Skeletal muscle satellite cell (primary cell): ENCODE results near the gene PROKR1. TPM values are rescaled to one million over a fixed set of nuclear protein-coding genes. Genes with fewer than 3 reads are reported as not detected.
A peak's percentile ranks its signal among the peaks of the same experiment; 100 is the strongest.
"Not testable (repeated sequence)": the region's sequence is repeated elsewhere in the genome, so short reads cannot be mapped to it uniquely, and the experiment has no call there.

Experiments
- H3K27me3 ChIP-seq: 2 replicates; pipeline ENCODE4 v1.7.0; 2013; ENCODE audit warnings: low read length; ENCODE audit not compliant: control insufficient read depth, insufficient read depth
- H3K36me3 ChIP-seq: 2 replicates; pipeline ENCODE4 v1.7.0; 2013; ENCODE audit warnings: mild to moderate bottlenecking, control low read depth, low read length; ENCODE audit not compliant: insufficient read depth
- H3K4me1 ChIP-seq: 2 replicates; pipeline ENCODE4 v1.7.0; 2013; ENCODE audit warnings: low read length; ENCODE audit not compliant: control insufficient read depth, insufficient read depth
- H3K4me2 ChIP-seq: 2 replicates; pipeline ENCODE4 v1.7.0; 2013; ENCODE audit warnings: mild to moderate bottlenecking, low read length
- H3K4me3 ChIP-seq: 2 replicates; pipeline ENCODE4 v1.7.0; 2013; ENCODE audit warnings: low read length
- H3K9ac ChIP-seq: 2 replicates; pipeline ENCODE4 v1.7.0; 2013; ENCODE audit warnings: mild to moderate bottlenecking, low read depth, low read length, moderate library complexity
- H3K9me3 ChIP-seq: replicated peaks from 2 replicates; pipeline ENCODE4 v1.7.0; 2013; ENCODE audit warnings: mild to moderate bottlenecking, control low read depth, low read length
- total RNA-seq: library from RNA; depleted of rRNA; stranded (reverse); fragments of >200 nt; gene quantifications from 2 replicates; pipeline ENCODE4 v1.2.3, GENCODE V29; 2012; rRNA removed

Gene PROKR1
- not detected in 2 replicates for total RNA-seq

DNA sequence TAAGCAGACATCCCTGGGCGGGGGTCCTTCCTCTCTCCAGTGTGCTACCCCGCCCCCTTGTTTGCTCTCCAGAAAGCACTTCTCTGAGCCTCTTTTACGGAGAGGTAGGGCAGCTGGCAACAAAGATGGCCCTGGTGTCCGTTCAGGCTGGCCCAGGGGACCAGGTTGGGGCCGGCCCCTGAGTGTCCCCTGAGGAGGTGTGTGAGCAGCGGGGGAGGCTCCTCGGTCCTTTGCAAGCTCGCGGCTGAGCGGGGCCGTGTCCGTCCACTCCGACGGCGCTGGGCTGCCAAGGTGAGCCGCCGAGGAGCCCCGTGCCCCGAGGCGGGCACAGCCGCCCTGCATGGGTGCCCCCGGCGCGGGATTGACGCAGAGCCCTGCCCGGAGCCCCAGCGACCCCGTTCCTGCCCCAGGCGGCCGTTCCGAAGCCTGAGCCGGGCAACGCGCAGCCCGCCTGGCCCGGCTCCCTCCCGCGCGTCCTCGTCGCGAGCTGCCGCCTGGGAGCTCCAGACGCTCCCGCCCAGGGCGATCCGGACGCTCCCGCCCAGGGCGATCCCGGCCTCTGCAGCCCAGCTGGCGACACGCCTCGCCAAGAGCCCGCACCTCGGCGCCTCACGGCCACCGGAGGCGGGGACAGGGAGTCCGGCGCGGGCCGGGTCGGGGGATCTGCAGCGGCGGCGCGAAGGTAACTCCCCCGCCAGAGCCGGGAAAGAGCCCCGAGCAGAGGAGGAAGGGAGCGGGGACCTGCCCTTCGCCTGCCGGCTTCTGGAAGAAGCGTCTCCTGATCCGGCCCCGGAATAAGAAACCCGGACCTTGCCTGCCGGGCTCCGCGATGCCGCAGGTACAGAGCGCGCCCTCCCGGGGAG lies at the start of gene PROKR1:
TSS of gene PROKR1 (plus strand) at position 569 of the 863 bp plus-strand sequence. CDS start 2,243 bp downstream, outside the sequence.
- peak within 1 kb of the TSS; percentile 92 for H3K4me2 ChIP-seq
- no peak within 1 kb of the TSS for H3K9ac ChIP-seq
- H3K9me3 ChIP-seq, result no peaks in the 10 kb centered on the region
- H3K27me3 ChIP-seq, result peaks cover 90% of the 10 kb centered on the region
- H3K36me3 ChIP-seq, result no peaks in the 10 kb centered on the region
- H3K4me1 ChIP-seq, result peaks cover 10% of the 10 kb centered on the region
- peak within 1 kb of the TSS; percentile 69 for H3K4me3 ChIP-seq

DNA sequence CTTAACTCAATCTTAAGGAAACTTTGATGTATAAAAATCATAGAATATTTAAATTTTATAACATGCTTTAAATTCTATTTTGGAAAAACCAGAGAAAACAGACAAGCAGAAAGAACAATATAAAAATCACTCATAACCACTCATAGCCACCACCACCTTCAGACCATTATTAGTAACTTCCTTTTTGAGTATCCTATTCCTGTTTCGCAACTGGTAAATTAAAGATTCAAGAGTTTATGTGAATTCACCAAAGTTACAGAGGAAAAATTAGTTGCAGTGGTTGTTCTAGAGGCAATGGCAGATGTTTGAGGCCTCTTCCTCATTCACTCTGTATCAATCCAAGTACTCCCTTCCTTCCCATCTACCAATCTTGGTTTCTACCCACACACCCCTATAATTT lies 49.3 kb upstream of the PROKR1 start:
- Histone ChIP-seq H3K4me1 (no peaks in the 10 kb centered on the region), H3K36me3 (no peaks in the 10 kb centered on the region), H3K27me3 (no peaks in the 10 kb centered on the region), H3K9me3 (no peaks in the 10 kb centered on the region), H3K4me3 (no peak overlapping the region), H3K9ac (no peak overlapping the region), H3K4me2 (no peak overlapping the region)

DNA sequence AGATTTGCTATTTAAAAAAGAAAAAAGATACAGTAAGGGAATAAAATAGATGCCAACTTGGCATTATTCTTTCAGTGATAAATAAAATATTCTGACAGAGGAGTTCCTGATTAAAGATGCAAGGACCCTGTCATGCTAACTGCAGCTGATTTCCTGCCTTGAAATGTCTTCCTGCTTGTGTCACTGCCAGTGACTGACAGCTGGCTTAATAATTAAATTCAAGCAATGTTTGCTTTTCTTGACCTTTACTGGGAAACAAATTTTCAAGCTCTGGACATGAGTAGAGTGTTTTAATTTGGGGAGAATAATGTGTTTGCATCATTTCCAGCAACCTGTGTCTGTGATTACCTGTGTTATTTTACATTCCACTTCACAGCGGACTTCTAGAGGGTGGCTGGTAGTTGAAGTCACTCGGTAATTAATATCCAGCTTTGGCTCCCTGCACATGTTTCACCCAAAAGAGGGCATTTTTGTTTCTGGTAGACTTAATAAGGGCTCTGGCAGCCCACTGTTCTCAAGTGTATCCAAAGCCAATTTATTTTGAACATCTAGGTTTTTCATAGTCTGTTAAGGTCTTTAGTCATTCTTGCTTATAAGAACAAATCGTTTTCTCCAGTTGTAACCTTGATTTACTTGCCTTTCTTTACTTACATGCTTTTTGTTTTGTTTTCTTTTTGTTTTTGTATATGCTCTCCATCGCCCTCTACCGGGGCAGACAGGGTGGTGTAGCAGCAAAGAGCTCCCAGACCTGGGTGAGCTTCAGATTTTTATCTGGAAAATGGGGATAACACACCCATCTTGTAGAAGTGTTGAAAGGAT lies 48.5 kb upstream of the PROKR1 start:
- no peaks in the 10 kb centered on the region for H3K27me3 ChIP-seq
- H3K4me1 ChIP-seq, result no peaks in the 10 kb centered on the region
- H3K4me3 ChIP-seq, result no peak overlapping the region
- H3K9me3 ChIP-seq, result no peaks in the 10 kb centered on the region
- H3K9ac ChIP-seq, result no peak overlapping the region
- peak overlapping the region; percentile 4 for H3K4me2 ChIP-seq
- H3K36me3 ChIP-seq, result no peaks in the 10 kb centered on the region

DNA sequence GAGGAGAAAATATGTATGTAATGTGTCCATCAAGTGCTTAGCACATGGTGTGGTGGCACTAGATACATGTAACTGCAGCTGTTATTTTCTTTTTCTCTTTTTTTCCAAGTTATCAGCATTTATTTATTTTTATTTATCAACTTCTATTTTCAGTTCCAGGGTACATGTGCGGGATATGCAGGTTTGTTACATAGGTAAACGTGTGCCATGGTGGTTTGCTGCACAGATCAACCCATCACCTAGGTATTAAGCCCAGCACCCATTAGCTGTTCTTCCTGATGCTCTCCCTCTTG lies 47.9 kb upstream of the PROKR1 start:
- H3K4me3 ChIP-seq, H3K9me3 ChIP-seq, H3K9ac ChIP-seq, H3K27me3 ChIP-seq, H3K36me3 ChIP-seq, H3K4me2 ChIP-seq, H3K4me1 ChIP-seq: not testable (repeated sequence)

DNA sequence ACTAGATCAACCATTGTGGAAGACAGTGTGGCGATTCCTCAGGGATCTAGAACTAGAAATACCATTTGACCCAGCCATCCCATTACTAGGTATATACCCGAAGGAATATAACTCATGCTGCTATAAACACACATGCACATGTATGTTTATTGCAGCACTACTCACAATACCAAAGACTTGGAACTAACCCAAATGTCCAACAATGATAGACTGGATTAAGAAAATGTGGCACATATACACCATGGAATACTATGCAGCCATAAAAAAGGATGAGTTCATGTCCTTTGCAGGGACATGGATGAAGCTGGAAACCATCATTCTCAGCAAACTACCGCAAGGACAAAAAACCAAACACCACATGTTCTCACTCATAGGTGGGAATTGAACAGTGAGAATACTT lies 42.9 kb upstream of the PROKR1 start:
- H3K27me3 ChIP-seq, H3K4me1 ChIP-seq, H3K9ac ChIP-seq, H3K9me3 ChIP-seq, H3K36me3 ChIP-seq, H3K4me2 ChIP-seq, H3K4me3 ChIP-seq: not testable (repeated sequence)

DNA sequence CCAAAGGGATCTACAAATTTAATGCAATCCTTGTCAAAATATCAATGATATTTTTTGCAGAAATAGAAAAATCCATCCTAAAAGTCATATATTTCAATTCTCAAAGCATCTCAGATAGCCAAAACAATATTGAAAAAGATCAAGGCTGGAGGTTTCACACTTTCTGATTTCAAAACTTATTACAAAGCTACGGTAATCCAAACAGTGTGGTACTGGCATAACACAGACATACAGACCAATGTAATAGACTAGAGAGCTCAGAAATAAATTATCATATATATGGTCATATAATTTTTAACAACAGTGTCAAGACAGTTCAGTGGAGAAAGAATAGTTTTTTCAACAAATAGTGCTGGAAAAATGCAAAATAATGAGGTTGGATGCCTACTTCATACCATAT lies 40.3 kb upstream of the PROKR1 start:
- H3K9me3 ChIP-seq, result no peaks in the 10 kb centered on the region
- H3K4me1 ChIP-seq, result no peaks in the 10 kb centered on the region
- H3K27me3 ChIP-seq, result no peaks in the 10 kb centered on the region
- no peak overlapping the region for H3K4me3 ChIP-seq
- H3K36me3 ChIP-seq, result no peaks in the 10 kb centered on the region
- H3K4me2 ChIP-seq, result no peak overlapping the region
- H3K9ac ChIP-seq, result no peak overlapping the region

DNA sequence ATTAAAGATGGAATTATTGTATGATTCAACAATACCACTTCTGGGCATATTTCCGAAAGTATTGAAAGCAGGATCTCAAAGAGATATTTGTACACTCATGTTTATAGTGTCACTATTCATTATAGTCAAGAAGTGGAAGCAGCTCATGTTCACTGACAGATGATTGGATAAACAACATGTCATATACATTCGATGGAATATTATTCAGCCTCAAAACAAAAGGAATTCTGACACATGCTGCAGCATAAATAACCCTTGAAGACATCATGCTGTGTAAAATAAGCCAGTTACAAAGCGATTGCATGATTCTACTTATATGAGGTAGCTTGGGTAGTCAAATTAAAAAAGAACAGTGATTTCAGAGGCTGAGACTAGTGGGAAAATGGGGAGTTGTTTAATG lies 39.3 kb upstream of the PROKR1 start:
- Histone ChIP-seq H3K36me3 (no peaks in the 10 kb centered on the region), H3K27me3 (no peaks in the 10 kb centered on the region), H3K9me3 (no peaks in the 10 kb centered on the region), H3K4me3 (no peak overlapping the region), H3K4me2 (no peak overlapping the region), H3K4me1 (no peaks in the 10 kb centered on the region), H3K9ac (no peak overlapping the region)

DNA sequence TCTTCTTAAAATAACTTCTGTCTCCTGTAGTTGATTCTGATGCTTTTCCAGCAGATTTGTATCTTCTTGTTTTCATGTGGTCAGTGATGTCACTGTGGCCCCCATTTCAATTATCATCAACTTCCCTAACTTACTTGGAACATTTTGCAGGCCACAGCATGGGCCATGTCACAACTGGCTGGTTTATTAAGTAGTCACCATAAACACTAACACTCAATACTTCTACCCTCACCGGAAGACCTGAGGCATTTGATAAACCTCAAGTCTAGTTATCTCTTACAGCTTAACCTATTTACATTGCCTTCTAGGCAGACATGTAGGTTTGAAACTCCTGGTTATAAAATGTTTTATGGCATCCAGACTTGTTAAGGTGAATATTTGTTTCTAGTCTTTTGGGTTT lies 37.4 kb upstream of the PROKR1 start:
- Histone ChIP-seq H3K9ac (no peak overlapping the region), H3K4me2 (no peak overlapping the region), H3K9me3 (no peaks in the 10 kb centered on the region), H3K4me3 (no peak overlapping the region), H3K36me3 (no peaks in the 10 kb centered on the region), H3K27me3 (no peaks in the 10 kb centered on the region), H3K4me1 (no peaks in the 10 kb centered on the region)

DNA sequence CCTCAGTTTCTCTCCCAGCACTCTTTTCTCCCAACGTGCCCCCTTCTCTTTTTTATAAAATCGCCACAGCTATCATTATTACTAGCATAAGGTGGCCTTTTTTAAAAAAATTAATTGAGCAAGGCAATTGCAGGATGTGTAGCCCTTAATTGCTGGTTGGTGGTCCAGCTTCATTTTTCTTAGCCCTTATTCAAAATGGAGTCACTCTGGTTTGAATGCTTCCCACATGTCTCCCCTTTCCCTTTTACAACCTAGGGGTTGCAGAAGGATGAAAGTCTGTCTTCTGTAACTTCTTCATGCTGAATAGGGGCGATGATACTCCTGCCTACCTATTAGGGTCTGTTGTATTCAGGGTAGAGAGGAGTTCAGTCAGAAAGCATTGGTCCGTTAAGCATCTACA lies 36.6 kb upstream of the PROKR1 start:
- no peaks in the 10 kb centered on the region for H3K4me1 ChIP-seq
- no peak overlapping the region for H3K9ac ChIP-seq
- H3K4me2 ChIP-seq, result no peak overlapping the region
- H3K27me3 ChIP-seq, result no peaks in the 10 kb centered on the region
- no peaks in the 10 kb centered on the region for H3K36me3 ChIP-seq
- H3K9me3 ChIP-seq, result no peaks in the 10 kb centered on the region
- H3K4me3 ChIP-seq, result no peak overlapping the region

DNA sequence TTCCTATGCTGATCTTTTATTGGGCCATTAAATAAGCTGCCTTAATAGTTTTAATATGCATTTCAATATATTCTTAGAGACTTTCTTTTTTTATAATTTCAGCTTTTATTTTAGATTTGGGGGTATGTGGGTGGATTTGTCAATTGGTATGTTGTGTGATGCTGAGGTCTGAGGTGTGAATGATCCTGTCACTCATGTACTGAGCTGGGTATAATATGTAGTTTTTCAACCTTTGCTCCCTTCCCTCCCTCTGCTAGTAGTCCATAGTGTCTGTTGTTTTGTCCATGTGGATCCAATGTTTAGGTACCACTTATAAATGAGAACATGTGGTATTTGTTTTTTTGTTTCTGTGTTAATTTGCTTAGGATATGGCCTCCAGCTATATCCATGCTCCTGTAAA lies 35.5 kb upstream of the PROKR1 start:
- no peaks in the 10 kb centered on the region for H3K36me3 ChIP-seq
- H3K9ac ChIP-seq, result no peak overlapping the region
- no peak overlapping the region for H3K4me3 ChIP-seq
- no peak overlapping the region for H3K4me2 ChIP-seq
- no peaks in the 10 kb centered on the region for H3K4me1 ChIP-seq
- no peaks in the 10 kb centered on the region for H3K27me3 ChIP-seq
- no peaks in the 10 kb centered on the region for H3K9me3 ChIP-seq

DNA sequence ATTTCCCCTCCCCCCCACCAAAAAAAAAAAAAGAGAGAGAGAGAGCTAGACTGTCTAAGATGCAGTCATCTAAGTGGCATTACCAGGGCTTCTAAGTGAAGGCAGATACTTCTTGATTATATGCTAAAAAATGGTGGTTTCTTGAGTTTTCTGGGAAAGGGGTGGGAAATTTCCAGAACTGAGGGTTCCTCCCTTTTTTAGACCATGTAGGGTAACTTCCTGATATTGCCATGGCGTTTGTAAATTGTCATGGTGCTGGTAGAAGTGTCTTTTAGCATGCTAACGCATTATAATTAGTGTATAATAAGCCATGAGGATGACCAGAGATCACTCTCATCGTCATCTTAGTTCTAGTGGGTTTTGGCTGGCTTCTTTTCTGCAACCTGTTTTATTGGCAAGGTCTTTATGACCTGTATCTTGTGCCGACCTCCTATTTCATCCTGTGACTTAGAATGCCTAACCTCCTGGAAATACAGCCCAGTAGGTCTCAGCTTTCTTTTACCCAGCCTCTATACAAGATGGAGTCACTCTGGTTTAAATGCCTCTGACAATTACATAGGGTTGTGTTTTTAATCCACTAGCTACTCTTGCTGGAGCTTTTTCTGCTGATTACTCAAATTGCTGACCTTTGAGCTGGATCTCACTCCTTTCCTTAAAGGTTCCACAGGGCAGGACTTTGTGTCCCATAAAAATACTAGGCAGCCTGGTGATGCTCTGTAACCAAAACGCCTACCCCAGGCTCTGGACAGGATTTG lies 30.4 kb upstream of the PROKR1 start:
- no peak overlapping the region for H3K4me2 ChIP-seq
- H3K9me3 ChIP-seq, result no peaks in the 10 kb centered on the region
- no peaks in the 10 kb centered on the region for H3K27me3 ChIP-seq
- no peaks in the 10 kb centered on the region for H3K36me3 ChIP-seq
- H3K4me3 ChIP-seq, result no peak overlapping the region
- H3K4me1 ChIP-seq, result no peaks in the 10 kb centered on the region
- no peak overlapping the region for H3K9ac ChIP-seq
